ENCODE results near the gene PRLH.

Gene PRLH

DNA sequence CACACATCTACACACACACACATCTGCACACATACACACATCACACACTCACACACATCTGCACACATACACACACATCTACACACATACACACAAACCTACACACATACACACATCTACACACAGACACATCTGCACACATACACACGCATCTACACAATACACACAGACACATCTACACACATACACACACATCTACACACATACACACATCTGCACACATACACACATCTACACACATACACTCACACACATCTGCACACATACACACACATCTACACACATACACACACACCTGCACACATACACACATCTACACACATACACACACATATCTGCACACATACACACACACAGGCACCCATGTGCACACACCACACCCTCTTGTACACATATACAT lies 400 bp upstream of the PRLH start:
- no peak for DNase-seq (ENCODE audit: low read depth in 3 of 3)

DNA sequence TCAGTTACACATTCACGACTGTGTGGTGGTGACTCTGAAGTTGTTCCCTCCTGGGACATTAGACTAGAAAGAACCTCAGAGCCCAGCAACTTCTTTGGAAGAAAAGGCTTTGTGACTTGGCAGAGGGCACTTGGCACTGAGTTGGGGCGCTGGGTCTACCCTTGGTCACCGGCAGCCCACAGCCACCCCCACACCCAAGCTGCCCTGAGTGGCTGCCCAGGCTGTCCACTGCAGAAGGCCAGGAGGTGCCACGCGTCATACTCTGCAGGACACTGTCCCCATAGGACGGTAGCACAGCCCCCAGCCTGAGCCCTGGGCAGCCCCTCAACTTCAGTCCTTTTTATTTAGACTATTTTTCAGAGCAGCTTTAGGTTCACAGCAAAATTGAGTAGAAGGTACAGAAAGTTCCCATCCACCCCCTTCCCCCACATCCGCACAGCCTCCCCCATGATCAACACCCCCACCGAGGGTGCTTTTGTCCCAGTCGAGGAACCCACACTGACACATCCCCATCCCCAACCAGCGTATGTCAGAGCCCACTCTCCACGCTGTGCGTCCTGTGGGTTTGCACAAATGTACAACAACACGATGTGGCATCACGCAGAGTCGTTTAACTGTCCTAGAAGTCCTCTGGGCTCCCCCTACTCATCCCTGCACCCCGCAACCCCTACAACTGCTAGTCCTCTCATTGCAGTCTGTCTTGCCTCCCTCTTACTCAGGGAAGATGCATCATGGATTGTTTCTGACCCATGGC lies 1.1 kb downstream of the PRLH start:
- DNase-seq (ENCODE audit: low read depth in 3 of 3) = no peak

DNA sequence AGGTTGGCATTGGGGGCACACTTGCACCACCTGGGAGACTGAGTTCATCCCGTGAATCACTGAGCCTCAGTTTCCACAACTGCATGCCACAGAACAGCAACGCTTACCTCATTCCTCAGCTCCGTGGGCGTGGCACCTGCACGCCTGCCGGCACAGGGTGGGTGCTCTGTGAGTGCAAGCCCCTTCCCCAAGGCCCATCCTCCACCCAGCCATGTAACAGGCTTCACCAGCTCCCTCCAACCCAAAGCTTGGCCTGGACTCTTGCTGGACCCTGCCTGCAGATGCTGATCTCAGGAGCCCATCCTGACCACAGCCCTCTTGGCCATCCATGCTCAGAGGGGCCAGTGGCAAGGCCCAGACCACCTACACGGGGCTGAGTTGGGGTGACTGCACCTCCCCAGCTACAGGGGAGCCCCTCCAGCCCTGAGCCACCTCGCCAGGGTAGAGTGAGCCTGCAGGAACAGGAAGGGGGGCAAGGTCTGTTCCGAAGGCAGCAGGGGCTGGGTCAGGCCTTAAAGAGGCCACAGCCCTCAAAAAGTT lies 1.8 kb downstream of the PRLH start:
- DNase-seq (ENCODE audit: low read depth in 3 of 3) = no peak

DNA sequence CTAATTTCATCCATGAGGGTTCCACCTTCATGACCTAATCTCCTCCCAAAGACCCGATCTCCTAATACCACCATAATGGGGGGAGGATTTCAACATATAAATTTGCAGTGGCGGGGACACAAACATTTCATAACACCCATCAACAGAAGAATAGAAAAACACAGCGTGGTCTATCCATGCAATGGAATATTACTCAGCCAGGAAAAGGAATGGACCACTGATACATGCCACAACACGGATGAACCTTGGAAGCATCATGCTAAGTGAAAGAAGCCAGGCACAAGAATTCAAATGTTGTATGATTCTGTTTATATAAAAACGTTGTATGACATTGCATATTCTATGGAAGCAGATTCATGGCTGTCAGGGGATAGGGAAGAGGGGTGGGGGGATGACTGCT lies 2.7 kb downstream of the PRLH start:
- no peak for DNase-seq (ENCODE audit: low read depth in 3 of 3)

DNA sequence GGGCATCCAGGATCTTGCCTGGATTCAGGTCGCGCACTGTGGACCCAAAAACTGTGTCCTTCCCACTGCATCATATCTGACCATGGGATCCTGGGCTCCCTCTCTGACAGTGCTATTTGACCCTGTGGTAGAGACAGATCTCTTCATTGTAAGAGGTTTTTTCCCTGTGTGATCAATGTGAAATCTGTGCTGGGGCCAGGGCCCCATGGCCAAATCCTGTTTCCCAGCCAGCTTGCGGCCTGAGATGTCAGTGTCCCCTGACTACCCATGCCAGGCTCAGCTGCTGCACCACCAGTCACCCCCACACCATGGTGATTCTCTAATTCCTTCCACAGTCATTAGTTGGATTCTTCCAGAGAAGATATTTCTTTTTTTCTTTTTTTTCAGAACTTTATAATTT lies 3.5 kb downstream of the PRLH start:
- DNase-seq (ENCODE audit: low read depth in 3 of 3) = no peak

DNA sequence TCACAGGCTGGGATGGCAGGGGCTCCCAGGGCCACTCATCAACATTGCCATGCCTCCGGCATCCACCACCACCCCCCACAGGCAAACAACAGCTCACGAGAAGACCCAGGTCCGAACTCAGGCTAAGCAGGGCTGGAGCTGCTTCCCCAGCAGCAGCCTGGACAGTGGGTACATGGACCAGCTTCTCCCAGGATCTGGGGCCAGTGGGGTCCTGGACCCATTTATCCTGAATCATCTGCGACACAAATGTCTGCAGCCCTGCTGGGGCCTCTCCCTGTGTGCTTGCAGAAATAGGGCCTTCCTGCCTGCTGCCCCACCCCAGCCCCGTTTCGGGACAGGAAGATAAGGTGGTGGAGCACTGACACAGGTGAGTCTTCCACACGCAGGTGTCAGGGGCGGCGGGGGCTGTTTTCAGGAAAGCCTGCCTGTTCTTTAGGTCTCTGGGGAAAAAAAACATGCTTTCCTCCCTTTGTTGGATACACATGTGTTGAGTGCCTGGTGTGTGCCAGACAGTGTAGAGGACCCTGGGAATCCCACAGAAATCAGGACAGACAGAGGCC lies 4.5 kb downstream of the PRLH start:
- DNase-seq (ENCODE audit: low read depth in 3 of 3) = no peak

DNA sequence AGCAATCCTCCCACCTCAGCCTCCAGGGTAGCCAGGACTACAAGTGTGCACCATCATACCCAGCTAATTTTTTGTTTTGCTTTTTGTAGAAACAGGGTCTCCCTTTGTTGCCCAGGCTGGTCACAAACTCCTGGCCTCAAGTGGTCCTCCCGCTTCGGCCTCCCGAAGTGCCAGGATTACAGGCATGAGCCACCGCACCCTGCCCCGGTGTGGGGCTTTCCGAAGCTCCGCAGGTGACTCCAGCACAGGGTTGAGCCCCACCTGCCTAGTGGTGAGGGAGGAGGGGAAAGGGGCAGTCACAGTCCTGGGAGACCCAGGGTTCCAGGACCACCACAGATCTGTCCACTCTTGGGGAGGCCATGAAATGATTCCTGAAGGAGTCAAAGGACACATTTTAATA lies 5.2 kb downstream of the PRLH start:
- no peak for DNase-seq (ENCODE audit: low read depth in 3 of 3)

DNA sequence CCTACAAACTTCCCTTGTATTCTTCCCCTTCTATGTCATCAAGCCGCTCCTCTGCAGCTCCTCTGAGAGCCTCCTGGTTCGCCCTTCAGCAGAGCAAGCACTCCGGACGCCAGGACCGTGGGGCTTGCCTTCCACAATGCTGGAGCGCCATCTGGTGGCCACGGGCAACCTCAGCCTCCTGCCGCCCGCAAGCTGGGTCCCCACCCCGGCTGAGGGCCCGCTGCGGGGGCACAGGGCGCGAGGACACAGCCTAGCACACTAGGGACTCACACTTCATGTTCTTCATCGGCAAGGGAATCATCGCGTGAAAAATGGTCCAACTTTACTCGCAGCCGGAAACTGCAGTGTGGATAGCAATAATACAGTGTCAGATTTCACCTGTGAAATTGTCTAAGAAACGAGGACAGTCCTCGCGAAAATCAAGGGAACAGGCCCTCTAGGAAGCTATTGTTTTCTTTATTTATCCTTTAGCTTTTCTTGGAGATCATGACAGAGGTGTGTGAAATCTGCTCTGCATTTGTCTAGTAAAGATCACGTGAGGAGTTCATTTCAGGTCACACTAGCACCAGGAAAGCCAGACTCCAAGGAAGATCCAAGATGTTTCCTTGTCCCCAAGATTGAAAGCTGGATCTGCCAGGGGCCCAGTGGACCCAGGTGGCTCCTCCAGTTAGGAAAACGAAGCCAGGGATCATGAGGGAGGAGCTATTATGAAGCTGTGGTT lies 5.8 kb downstream of the PRLH start:
- peak; percentile 71 to 90 (median 78) for DNase-seq (ENCODE audit: low read depth in 3 of 3)

DNA sequence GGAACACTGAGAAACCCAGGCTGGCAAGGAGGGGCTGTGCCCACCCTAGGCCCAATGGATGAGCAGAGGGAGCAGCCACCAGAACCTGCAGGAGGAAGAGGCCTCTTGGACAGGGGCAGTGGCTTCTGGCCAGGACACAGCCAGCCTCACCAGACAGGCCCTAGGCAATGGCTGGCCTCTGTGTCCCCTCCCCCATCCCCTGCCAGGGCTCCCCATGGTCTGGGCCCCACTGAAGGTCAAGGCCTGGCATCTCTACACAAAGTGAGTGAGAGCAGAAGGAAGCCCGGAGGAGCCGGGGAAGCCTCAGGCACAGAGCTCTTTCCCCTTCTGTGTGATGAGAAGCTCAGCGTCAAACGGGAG lies 6.3 kb downstream of the PRLH start:
- no peak for DNase-seq (ENCODE audit: low read depth in 3 of 3)

DNA sequence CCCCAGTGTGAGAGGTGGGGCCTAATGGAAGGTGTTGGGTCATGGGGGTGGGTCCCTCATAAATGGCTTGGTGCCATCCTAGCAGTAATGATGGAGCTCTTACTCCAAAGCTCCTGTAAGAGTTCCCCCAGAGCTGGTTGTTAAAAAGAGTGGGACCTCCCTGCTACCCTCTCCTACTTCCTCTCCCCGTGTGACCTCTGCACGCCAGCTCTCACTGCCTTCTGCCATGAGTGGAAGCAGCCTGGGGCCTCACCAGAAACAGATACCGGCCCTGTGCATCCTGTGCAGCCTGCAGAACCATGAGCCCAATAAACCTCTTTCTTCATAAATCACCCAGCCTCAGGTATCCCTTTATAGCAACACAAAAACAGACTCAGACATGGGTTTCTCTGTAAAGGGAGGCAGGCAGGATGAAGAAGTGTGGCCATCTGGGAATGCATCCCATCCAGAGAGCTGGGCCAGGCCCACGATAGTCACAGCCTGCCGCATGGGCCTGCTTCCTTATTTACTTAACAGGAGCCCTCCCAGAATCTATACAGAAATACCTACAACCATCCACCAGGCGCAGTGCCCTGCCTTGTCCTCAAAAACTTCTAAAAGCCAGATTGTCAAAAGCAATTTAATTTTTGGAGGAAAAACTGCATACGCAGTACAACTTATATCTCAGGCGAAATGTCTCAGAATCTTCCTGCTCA lies 7.5 kb downstream of the PRLH start:
- DNase-seq (ENCODE audit: low read depth in 3 of 3) = no peak

DNA sequence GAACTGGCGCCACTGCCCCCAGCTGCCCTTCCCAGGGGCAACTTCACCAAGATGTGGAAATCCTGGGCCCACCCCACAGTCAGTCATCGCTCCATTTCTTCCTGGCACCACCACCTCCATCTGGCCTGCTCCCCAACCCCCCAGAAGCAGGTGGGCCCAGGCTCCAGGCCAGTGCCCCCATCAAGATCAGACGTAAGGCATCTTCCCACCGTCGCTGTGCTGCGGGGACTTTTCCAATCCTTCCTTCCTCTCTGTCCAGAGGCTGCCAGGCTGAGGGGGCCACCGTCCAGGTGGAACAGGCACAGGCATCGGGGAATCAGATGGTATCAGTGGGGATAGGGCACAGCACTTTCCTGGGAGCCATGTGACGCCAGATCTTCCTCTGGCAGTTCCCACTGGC lies 8.1 kb downstream of the PRLH start:
- no peak for DNase-seq (ENCODE audit: low read depth in 3 of 3)

DNA sequence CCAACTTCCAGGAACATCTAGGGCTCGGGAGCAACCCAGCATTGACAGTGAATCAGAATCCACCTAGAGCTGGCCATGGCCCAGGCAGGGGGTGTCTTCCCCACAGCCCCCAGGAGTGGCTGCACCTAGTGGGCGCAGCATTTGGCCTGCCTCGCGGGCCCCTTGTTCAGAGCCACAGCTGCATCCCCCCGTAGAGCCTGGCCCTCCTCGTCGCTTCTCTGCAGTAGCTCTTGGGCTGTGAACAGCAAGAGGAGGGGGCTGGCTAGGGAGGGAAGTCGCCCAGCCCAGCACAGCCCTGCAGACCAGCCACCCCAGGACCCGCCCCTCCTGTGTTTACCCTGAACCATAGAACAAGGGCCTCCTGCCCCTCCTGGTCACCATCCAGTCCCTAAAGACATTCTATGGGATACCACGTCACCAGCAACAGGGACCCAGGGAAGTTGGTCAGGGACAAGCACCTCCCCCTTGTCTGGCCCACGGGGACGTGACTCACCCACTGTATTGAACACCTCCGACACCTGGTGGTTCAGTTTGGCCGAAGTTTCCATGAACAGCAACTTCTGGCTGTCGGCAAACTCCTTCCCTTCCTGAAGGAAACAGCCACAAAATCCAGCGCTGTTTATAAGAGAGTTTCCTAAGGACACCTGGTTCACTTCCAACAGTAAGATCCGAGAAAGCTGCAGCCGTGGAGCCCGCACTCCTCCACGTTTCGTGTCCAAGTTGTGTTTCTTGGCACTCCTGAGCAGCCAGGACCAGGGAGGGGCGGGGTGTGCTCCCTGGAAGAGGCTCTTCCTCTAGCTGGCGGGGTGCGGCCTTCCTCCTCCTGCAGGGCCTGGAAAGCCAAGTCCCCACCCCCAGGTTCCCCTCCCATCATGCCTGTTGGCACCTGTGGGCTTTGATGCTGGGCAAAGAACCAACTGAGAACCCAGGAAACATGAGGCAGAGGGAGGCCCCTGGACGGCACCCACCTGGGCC lies 8.8 kb downstream of the PRLH start:
- DNase-seq (ENCODE audit: low read depth in 3 of 3) = no peak

DNA sequence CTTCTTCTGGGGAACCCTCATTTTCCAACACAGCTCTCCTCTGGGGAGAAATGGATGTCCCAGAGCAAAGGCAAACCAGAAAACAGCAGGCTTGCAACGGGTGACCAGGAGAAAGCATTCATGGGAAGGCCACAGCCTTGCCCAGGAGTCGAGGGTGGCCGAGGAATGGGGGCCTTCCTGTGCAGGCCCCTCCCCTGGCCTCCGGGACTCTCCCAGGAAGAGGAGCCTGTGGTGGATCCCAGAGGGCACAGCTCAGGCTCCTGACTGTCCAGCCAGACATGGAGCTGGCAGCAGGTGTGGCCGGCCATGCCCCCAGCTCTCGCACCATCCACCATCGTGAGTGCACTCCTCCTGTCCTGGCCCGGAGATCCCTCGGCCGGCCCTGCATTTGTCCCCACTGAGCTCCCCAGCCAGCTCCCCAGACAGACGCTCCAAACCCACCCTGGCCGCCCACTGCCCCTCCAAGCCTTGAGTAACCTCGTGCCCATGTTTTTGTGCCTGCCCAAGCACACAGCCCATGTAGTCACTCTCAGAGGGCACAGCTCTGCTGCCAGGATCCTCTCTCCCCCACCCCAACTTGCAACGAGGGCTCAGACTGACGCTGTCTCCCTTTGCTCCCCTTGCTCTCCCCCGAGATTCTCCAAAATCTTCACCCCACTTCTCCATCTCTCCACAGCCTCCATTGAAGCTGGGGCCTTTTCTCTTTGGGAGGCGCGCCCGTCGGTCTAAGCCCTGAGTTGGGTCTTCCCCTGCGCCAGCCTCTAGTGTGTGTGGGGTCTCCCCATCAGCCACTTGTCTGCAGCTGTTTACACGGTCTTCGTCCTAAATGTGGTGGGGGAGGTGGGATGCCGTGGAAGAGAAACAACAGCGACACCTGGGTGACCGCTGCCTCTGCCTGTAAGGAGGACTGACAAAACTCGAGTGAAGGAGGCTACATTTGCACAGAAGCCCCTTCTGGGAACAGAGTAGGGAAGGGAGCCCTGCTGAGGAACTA lies 9.8 kb downstream of the PRLH start:
- DNase-seq (ENCODE audit: low read depth in 3 of 3) = no peak

DNA sequence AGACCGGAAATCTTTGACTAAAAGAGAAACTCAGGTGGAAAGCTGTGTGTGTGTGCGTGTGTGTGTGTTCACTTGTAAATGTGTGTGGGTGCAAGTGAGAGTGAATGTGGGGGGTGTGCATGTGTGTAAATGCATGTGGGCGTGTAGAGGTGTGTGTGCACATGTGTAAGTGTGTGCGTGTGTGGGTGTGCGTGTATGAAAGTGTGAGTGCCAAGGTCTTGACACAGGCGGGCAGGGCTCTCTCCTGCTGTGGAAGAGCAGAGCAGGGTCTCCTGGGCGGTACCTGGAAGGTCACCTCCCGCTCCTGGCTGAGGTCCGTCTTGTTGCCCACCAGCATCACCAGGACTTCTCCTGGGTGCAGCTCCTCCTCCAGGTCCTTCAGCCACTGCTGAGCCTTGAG lies 10.6 kb downstream of the PRLH start:
- DNase-seq (ENCODE audit: low read depth in 3 of 3) = no peak

DNA sequence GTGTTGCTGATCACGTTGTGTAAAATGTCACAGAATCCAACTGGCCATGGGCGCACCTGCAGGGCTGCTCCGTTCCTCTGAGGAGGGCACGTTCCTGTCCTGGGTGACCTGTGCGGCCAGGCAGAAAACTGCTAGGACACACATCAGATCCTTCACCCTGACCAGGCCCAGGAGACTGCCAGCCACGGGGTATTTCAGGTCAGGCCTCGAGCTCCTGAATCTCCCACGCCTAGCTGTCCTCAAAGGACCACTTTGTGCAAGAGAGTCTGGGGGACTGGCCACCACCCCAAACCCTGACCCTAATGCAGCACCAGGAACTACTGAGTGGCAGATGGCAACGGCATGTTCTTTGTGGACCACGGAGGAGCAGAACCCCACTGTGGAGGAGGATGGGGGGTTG lies 11.1 kb downstream of the PRLH start:
- no peak for DNase-seq (ENCODE audit: low read depth in 3 of 3)

DNA sequence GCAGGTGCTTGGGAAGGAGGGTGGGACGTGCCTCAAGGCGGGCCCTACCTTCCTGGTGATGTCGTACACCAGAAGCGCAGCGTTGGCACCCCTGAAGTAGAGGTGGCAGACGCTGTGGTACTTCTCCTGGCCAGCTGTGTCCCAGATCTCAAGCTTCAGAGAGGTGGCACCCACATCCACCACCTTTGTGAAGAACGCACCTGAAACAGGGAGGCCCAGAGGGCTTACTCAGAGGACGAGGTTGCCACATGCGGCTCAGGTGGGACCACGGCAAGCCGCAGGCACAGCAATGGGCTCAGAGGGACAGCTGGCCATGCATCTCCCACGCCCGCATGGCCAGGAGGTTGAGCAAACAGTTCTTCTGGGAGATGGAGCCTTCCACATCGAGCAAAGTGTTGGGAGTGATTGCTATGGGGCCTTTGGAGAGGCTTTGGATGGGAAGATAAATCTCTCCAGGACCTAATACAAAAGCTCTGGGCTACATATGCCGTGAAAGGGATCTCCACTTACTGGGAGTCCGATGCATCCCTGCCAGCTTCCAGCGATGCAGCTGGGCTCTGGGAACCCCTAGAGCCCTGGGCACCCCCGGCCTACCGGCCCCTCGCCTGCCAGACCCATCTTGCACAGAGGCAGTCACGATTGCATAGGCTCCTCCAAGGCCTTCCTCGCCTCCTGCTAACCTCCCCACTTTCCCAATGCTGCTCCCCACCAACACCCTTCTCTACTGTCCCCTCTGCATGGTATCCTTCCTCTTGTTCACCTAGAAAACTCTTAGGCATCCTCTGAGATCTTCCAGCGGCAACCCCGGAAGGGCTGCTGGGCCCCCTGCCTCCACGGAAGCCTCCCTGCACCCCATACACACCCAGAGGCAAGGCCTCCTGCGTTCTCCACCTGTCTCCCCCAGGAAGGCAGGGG lies 11.8 kb downstream of the PRLH start:
- DNase-seq (ENCODE audit: low read depth in 3 of 3) = no peak

DNA sequence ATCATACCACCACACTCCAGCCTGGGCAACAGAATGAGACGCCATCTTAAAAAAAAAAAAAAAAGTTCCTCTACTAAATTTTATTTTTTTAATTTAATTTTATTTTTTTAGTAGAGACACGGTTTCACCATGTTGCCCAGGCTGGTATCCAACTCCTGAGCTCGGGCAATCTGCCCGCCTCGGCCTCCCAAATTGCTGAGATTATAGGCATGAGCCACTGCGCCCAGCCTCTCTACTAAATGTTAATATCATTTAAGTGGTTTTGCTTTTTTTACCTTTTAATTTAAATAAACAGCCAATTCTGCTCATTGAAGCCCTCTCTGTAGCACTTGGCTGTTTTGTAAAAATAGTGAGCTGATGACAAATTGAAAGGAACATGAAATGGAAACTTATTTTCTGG lies 15.0 kb downstream of the PRLH start:
- no peak for DNase-seq (ENCODE audit: low read depth in 3 of 3)

DNA sequence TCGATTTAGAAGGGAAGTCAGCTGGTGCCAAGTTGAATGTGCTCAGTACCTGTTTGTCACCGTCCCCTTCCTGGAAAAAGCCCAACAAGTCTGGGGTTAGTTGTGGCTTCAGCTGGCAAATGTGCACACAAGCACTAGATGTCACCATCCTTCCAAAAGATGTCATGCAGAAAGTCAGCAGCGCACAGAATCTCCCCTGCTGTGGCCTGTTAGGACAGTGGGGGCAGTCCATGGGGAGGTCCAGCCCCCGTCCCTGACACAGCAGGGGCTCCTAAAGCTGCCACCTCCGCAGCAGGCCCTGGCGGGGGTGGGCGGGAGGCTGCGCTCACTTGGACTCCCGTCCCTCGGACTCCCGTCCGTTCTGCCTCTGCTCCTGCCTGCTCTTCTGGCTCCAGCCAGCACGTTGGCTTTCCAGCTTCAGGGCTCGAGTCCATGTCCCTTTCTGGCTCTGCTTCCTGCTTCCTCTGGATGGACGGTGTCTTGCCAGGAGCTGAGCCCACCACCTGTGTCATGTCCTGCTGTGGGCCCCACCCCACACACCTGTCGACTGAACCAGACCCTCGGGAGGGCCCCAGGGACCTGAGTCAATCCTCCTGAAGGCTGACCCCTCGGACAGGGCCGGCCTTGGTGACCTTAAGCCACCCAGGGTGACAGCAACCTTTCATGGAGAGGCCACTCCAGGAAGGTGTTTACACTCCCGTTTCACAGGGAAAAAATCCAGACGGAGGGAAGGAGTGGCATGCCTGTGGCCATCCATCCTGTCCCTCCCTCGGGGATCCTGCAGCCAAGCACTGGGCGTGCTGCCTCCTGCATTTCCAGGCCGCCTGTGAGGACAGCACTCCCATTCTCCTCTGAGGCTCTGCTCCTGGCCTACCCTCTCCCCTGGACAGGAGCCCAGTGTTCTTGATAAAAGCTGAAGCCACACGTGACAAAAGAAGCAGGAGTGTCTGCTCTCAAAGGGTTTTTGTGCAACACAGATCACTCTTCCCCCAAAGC lies 15.7 kb downstream of the PRLH start:
- peak in 2 of 3 experiments; percentile 19 to 24 for DNase-seq (ENCODE audit: low read depth in 3 of 3)
